Measurements from ENCODE around the gene ADGRB2.

The ADGRB2 gene

GRCh38 chr1:31750858-31751510, 13.2 kb downstream of the ADGRB2 start:
- DNase-seq: peak in 3 of 56 donors; percentile 11 to 22 (median 14)

- no peak for DNase-seq
Measured at GRCh38 chr1:31749785-31750735, 14.1 kb downstream of the ADGRB2 start.

DNA sequence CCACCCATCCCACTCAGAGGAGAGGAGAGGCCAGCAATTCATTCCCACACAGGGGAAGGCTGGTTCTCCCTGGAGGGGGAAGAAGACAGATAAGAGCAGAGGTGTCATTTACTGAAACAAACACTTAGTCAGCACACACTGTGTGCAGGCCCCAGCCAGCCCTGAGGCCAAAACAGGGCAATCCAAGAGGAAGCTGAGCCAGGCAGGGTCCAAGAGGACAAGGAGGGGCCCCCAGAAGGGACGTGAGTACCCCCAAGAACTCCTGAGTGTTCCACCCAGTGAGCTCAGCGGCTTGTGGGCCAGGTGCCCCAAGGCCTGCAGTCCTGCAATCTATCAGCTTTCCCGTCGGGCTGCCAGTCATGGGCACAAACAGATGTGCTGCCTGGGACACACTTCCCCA, 15.8 kb downstream of the ADGRB2 start:
- no peak for DNase-seq

GRCh38 chr1:31747304-31747703, 16.8 kb downstream of the ADGRB2 start:
- DNase-seq: no peak

DNA sequence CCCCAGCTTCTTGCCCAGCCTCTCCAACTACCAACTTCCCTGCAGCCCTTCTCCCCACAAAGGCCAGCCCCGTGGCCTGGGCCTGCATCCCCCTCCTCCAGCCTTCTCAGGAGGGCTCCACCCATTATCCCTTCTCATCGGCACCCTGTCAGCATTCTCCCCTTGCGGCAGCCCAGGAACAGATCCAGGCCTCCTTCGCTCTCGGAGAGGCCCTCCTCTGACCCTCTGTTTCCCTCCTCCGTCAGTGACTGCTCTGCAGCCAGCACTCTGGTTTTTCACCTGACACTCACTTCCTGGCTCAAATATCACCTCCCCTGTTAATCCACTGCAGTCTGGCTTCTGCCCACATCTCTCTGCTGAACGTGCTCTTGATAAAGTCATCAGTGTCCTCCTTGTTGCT, 17.5 kb downstream of the ADGRB2 start:
- no peak for DNase-seq

DNA sequence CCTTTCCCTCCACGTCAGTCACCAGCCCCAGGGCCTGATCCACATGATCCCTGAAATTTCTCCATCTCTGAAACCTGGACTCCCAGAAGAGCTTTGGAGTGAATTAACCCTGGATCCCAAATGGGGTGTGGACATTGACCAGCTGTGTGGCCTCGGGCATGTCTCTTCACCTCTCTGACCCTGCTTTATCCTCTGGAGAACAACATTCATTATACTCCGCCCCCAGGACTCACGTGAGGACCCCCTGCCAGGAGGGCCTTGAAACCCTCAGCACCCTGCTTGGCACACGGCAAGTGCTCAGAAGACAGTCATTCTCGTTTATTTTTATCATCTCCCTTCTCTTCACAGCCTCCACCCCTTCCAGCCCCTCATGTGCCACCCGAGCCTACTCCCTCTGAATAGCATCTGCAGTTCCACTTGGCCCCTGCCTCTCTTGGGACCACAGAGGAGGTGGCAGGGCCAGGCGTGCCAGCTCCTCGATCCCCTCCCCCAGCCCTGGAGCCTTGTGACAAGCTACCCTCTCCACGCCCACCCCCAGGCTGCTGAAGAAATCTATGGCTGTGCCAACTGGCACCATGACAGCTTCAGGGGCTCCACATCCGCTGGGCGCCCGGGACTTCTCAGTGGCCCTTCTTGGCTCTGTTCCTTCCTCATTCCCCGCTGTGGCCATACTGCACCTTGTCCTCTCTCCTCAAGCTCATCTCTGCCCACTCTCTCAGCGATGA, 18.0 kb downstream of the ADGRB2 start:
- DNase-seq: peak in 16 of 56 donors; percentile 10 to 76 (median 32)

DNA sequence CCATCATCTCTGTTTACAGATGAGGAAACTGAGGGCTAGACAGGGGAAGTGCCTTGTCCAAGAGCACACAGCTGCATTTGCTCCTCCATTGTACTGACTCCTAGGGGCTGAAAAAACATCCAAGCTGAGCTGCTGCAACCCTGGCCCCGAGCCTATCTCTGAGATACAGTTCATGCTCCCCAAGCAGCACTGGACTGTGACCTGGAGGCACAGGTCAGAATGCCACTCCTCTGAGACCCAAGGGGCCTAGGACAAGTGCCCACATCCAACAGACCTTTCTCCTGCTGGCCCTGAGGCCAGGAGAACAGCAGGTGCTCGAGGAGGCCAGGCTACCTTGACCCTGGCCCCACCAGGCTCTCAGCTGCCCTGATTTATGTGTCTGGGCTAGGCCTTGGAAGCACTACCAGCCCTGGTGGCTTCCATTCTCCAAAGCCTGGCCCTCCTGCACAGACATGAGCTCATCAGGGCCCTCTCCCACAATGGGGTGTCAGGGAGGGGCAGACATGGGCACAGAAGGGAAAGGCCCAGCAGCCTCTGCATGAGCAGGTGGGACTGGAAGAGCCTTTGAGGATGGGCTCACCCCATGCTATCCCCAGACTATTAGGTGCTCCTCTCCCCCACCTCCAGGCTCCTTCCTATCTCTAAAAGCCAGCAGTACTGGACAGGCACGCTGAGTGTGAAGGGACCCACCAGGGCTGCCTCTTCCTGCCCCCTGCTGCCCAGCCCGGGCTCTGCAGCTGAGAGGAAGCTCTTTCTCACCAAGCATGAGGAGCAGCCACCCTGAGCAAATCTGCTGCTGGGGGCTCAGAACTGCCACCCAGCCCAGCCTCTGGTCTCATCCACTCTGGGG, 18.8 kb downstream of the ADGRB2 start:
- DNase-seq: peak in 39 of 56 donors; percentile 17 to 77 (median 40)

- no peak for DNase-seq
Measured at GRCh38 chr1:31744165-31744888, 19.8 kb downstream of the ADGRB2 start.

DNA sequence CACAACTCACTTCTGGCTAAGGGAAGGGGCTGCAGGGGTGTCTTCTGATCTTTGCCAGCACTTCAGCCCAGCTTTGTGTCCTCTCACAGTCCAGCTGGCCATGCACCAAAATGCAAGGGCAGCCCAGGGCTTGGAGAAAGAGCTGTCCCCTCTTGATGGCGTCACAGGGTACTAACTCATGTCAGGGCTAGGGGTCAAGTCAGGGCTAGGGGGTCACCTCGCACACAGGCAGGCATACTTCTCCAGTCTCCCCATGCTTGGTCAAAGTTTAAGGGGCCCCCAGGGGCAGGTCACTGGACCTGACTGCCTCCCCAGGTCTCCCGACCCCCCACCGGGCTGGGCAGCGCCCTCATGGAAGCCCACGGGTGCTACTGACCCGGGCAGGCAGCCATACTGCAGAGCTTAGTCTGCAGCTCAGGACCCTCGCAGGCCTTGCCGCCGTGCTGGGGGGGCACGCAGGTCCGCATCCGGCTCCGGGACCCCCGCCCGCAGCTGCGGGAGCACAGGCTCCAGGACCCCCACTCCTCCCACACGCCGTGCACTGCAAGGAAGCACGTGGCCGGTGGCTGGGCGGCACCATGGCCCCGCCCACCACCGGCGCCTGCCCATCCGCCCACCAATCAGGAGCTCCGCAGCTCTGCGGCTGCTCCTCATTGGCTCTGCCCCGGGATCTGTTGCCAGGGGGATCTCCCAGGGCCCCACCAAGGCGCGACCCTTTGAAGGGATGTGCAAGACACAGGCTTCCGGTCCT, 21.5 kb downstream of the ADGRB2 start:
- DNase-seq: no peak

- no peak for DNase-seq
Measured at GRCh38 chr1:31739346-31739745, 24.8 kb downstream of the ADGRB2 start.

GRCh38 chr1:31736675-31737074, 27.5 kb downstream of the ADGRB2 start:
- DNase-seq: peak in 19 of 56 donors; percentile 12 to 68 (median 34)

DNA sequence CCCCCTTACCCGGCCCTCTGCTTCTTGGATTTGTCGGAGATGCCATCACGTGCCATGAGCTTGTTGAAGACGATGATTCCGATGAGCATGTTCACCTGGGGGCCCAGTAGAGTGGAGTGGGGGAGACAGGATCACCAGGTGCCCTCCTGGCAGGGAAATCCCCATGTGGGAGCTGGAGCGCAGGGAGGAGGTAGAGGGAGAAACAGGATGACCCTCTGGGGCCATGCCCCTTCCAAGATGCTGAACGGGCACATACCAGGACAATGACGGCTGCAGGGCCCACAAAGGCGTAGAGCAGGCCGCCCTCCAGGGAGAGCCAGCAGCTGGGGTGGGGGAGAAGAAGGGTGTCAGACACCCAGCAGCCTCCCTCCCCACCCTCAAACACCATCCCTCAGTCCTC, 28.6 kb downstream of the ADGRB2 start:
- no peak for DNase-seq

- no peak for DNase-seq
Measured at GRCh38 chr1:31734582-31735107, 29.5 kb downstream of the ADGRB2 start.

DNA sequence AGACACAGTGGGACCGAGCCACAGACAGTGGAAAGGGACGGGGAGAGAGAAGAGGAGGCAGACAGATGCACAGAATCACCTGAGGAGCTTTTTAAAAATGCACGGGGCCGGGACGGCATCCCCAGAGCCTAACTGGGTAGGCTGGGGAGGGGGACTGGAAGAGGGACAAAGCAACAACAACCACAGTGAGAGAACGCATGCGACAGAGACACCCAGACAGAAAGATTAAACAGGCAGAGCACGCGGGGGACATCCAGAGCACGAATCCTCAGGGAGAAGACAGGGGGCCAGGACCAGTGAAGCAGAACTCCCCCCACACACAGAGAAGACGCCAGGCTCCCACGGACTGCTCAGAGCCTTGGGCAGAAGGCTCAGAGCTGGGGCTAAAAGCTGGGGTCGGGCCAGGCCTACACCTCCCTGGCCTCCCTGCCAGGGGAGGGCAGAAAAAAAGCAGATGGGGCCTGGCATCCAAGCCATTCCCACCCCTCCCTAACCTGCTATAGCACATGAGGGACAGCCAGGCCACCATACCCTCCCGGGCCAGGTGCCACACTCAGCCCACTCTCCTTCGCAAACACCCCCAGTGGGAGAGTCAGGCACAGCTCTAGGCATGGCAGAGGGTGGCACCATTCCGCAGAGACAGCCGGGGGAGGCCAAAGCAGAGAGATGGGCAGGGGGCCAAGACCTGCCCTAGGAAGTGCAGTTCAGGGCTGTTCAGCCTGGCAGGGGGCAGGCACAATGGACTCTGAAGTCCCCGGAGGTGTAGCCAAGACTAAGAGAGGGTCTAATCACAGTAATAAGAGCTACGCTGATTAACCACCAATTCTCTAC, 30.5 kb downstream of the ADGRB2 start:
- DNase-seq: peak in 4 of 56 donors; percentile 10 to 36 (median 16)

- DNase-seq: no peak
Measured at GRCh38 chr1:31732751-31733289, 31.3 kb downstream of the ADGRB2 start.

GRCh38 chr1:31732343-31732742, 31.8 kb downstream of the ADGRB2 start:
- no peak for DNase-seq

- no peak for DNase-seq
Measured at GRCh38 chr1:31731049-31731565, 33.0 kb downstream of the ADGRB2 start.
